Left colon (tissue), 2 donors: Measurements from ENCODE around the gene ZNF652. TPM values are rescaled to one million over a fixed set of nuclear protein-coding genes. Genes with fewer than 3 reads are reported as not detected.

Source experiments
- ATAC-seq: fragments of 200-7000 bp; cut with Tn5 transposase; one replicate; pipeline ENCODE4 v1.9.1; 2020; ENCODE audit warnings: mild to moderate bottlenecking, moderate library complexity
- DNase-seq, 2 donors: peaks; one replicate each; pipeline ENCODE4 v3.0.0-alpha.2; 2020
- intact Hi-C, 2 donors: fragments of 100-400 bp; cut with DNase I in 1 of 2; cut with micrococcal nuclease in 1 of 2; formaldehyde crosslinking; loops; one replicate each; pipeline versions ENCODE4 v1.11.2 to v1.14.0; 2022; cut with DNase I, micrococcal nuclease
- microRNA-seq, 2 donors: library from miRNA; unstranded; fragments of <30 nt; microRNA quantifications; one replicate each; pipeline versions ENCODE4 v1.1.0 to v1.2.0, GENCODE V29; 2020
- total RNA-seq, 2 donors: library from RNA; stranded (reverse); fragmentation: NEBNext Ultra II Directional; extraction: Animal tissue kit (Norgen Biotek cat#: 25700); gene quantifications; one replicate each; pipeline ENCODE4 v1.2.1, GENCODE V29; 2021
- donor health status: DM: no; HTN: no; CAD: no.
- donor health status: DM: yes; HTN: yes; CAD: no.

The ZNF652 gene
- total RNA-seq, 2 donors from 2014 or later: 52.4 to 53.2 TPM

DNA sequence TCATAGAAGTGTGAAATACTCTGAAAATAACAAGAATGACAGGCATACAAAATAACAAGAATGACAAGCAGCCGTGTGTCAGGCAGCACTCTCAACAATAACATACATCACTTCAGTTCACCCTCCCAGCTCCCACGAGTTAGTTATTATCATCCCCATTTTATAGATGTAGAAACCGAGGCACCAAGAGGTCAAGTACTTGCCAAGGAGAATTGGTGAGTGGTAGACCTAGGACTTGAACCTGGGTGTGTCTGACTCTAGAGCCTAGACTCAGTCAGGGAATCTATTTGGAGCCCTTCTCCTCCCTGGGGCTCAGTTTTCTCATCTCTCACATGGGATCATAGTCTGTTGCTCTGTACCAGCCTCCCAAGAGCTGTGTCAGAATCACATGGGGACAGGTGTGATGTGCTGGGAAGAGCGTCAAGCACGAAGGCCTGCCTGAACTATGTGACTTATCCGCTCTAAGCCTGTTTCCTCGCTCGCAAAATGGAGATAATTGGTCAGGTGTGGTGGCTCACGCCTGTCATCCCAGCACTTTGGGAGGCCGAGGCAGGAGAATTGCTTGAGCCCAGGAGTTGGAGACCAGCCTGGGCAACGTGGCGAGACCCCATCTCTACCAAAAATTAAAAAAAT lies 112.0 kb downstream of the ZNF652 start:
- DNase-seq (no peak), ATAC-seq (no peak)
- intact Hi-C loops: no loop called here

- DNase-seq (peak in 1 of 2 donors; percentile 22), ATAC-seq (peak; percentile 42)
- intact Hi-C loops: no loop called here
Observed at GRCh38 chr17:49249292-49249794, 112.7 kb downstream of the ZNF652 start.

DNA sequence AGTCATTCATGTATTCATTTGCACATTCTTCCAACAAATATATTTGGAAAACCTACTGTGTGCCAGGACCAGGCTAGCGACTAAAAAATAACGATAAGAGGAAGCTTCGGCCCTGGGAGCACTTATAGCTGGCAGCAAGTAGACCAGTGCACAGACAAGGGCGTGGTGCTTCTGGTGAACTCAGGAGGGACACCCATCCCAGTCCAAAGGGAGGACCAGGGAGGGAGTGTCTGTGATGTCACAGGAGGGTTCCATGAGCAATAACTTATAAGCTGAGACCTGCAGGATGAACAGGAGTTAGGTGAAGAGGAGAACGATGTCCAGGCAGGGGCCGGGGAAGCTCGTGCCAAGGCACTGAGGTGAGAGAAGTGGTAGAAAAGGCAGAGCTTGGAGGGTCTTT lies 114.1 kb downstream of the ZNF652 start:
- DNase-seq (no peak), ATAC-seq (peak; percentile 67)
- intact Hi-C loops: no loop called here

GRCh38 chr17:49244839-49245238 lies 117.2 kb downstream of the ZNF652 start:
- DNase-seq: no peak
- no peak for ATAC-seq
- intact Hi-C loops: no loop called here

Small RNA genes within 50 kb of the gene (microRNA-seq; reads per million reads assigned to microRNA genes)
- 0 reads per million in 2 donors for gene MIR6129

Other genes with a start within 250 kb of the ZNF652 start
- gene B4GALNT2, start 229.5 kb downstream of the ZNF652 start, total RNA-seq: 10 to 100 TPM; 45.0 to 99.9 TPM
- 1 to 10 TPM; 1.3 to 1.4 TPM for gene GNGT2, start 151.7 kb downstream of the ZNF652 start, total RNA-seq
- gene ABI3, start 151.5 kb downstream of the ZNF652 start, total RNA-seq: 1 to 10 TPM; 3.4 to 7.6 TPM
- not detected for gene PHOSPHO1, start 131.5 kb downstream of the ZNF652 start, total RNA-seq
- gene PHB1, start 52.6 kb upstream of the ZNF652 start, total RNA-seq: 100 to 1,000 TPM; 213 to 244 TPM
- gene NGFR, start 133.0 kb upstream of the ZNF652 start, total RNA-seq: 1 to 10 TPM; 1.1 to 2.8 TPM
- gene NXPH3, start 213.6 kb upstream of the ZNF652 start, total RNA-seq: 1 to 10 TPM in 1 of 2 donors, under 1 TPM in 1; 0.70 to 3.6 TPM